ENCODE data around the gene MTFP1.
"Not testable (repeated sequence)": the region's sequence is repeated elsewhere in the genome, so short reads cannot be mapped to it uniquely, and the experiment has no call there.

The MTFP1 gene

DNA sequence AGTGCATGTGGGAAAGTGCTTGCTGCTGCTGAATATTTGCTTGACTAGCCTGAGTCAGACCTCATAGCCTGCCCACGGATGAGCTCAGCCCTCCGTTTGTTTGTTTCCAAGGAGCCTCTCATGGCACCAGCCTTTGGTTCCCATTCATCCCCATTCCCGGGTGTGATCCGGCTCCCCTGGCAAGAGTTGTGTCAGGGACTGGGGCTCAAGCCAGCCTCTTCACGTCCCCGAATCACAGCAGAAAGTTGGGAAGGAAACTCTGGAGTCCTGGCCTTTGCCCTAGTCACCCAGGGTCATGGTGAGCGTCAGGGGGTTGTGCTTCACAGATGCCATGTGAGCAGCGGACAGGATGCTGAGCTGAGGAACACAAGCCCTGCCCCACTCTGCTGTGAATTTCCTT lies 32.4 kb downstream of the MTFP1 start:
- no peak for DNase-seq

DNA sequence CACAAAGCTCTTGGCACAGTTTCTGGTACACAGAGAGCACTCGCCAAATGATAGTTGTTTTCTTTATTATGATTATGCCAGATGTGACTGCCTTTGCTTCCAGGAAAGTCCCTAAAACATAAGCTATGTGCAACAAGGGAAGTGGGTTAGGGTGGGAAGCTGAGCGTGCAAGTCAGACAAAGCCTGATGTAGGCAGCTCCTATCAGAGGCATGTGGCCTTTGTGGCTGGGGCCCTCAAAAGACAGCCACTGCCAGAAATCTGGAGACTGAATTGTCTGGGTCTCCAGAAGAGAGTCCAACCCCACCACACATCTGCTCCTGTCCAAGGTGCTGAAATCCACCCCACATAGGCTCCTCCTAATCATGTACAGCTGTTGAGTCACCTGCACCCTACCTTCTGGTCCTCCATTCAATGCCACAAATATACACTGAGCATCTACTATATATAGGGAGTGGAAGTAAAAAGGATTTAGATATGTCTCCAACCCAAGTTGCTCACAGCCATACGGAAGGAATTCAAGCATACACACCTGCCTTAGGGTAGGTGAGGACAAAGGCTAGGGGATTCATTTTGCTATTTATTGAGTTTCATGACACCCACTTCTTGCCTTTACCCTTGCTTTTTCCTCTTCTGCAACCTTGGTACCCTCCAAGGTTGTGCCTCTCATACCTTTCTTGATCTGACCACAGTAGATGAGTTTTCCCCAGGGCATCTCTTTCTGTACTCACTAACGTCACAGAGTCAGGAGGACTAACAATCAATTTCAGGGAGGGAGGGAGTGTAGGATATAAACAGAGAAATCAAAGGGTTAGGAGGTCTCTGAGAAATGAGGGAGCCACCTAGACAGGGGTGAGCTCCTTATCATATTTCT lies 33.8 kb downstream of the MTFP1 start:
- DNase-seq: no peak

DNA sequence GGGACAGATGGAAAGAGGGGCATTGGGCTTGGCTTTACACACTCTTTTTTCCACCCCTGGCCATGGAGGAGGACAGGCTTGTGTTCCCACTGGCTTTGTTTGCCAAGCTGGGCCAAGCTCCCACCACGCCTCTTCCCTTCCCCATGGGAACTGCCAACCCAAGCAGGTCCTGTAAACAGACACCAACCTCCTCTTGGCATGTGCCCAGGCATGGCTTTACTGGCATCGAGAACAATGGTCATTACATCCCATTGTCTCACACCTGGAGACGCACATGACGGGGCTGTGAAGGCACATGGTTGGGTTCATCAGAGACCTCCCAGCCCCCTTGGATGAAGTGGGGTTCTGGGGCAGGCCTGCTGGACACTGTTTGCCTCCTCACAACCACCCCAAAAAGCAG lies 34.6 kb downstream of the MTFP1 start:
- DNase-seq: no peak

DNA sequence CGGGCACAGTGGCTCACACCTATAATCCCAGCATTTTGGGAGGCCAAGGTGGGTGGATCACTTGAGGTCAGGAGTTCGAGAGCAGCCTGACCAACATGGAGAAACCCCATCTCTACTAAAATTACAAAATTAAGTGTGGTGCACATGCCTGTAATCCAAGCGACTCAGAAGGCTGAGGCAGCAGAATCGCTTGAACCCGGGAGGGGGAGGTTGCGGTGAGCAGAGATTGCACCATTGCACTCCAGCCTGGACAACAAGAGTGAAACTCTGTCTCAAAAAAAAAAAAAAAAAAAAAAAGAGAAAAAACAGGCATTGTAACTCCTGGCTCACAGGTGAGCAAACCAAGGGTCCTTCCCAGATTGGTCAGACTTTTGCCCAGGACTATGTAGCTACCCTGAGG lies 35.0 kb downstream of the MTFP1 start:
- not testable (repeated sequence) for DNase-seq

DNA sequence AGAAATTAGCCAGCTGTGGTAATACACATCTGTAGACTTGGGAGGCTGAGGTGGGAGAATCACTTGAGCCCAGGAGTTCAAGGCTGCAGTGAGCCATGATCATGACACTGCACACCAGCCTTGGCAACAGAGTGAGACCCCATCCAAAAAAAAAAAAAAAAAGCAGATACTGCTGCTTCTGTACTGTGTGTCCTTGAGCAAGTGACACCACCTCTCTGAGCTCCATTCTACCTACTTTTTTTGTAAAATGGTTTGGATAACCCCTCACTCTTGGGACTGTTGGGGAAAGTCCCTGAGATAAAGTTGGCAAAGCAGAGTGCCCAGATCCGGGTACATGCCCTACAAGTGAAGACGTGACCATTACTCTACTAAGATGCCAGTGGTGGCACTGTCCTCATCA lies 43.6 kb downstream of the MTFP1 start:
- no peak for DNase-seq

DNA sequence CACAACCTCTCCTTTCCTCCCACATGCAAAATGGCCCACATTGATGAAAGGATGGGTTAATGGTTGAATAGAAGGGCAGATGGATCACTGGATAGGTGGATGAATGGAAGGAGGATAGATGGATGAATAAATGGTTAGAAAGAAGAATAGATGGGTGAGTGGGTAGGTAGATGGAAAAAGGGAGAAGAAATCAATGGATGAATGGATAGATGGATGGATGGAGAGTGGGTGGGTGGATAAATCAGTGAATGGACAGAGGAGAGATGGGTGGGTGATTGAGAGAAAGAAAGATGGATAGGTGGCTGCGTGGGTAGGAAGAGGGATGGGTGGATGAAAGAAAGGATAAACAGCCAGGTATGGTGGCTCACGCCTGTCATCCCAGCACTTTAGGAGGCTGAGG lies 45.1 kb downstream of the MTFP1 start:
- DNase-seq: no peak

DNA sequence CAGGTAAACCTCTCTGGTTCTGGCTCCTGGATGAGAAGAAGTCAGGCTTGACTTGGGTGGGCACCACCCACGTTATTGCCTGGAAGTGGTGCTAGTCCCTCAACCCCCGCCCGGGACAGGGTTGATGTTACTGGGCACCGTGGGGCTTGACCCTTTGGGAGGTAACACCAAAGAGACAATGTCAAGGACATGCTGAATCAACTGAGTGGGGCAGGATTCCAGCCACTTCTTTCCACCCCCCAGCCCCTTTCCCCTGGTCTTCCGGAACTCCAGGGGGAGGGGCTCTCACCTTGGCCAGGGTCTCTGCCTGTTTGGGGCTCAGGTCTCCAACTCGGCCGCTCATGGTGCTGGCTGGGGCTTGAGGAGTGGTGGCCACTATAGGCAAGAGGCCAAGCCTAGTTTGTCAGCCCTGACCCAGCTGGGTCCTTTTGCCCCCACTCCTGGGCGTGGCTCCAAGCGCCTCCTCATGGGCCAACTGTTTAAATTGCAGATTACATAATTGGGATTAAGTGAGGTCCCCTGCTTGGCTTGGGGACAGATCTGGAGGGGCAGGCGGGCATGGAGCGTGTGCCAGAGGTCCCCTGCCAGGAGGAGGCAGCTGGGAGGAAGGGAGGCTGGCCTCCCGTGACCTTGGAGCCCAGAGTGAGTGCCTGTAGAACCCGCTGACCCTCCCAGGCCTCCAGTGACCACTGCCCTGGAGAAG lies 46.2 kb downstream of the MTFP1 start, which contains the start of gene SEC14L3:
SEC14L3 (minus strand) TSS at position 402 of the 703 bp plus-strand sequence; CDS start at position 343, 59 bp downstream.
- DNase-seq: no peak

DNA sequence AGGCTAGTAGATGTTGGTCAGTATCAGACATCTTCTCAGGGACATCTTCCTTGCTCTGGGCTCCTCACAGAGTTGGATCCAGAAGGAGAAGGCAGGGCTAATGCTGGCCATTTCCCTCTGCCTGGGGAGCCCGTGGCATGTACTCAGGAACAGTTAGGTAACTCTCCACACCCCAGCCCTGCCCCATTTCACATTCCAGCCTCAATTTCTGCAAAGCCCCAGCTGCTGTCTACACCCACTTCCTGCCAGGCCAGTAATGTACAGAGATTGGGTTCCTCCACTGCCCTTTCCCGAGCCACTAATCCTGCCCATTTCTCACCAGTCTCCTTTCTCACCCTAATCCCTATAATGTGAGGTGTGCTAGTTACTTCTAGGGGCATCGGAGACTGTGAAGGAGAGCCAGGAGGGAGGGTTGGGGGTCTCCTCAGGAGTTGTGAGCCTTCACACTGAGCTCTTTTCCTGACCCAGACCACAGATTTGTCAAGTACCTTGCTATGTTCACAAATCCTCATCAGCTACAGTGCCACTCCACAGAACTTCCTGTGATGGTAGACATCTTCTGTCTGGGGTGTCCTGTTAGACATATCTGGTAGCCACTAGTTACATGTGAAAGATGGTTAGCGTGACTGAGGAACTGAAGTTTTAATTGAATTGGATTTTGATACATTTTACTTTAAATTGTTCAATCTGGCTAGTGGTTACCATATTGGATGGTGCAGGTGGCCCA lies 47.6 kb downstream of the MTFP1 start:
- no peak for DNase-seq

DNA sequence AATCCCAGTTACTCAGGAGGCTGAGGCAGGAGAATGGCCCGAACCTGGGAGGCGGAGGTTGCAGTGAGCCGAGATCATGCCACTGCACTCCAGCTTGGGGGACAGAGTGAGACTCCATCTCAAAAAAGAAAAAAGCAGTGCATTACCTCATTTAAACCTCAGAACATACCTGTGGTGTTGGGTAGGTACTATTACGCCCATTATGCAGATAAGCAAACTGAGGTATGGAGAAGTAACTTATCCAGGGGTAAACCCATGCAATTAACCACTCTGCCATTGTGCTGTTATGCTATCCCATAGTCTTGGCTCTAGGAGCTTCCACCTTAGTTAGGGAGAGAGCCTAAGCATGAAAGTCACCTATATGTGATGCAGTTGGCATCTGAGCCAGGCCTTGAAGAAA lies 48.6 kb downstream of the MTFP1 start:
- DNase-seq: no peak

DNA sequence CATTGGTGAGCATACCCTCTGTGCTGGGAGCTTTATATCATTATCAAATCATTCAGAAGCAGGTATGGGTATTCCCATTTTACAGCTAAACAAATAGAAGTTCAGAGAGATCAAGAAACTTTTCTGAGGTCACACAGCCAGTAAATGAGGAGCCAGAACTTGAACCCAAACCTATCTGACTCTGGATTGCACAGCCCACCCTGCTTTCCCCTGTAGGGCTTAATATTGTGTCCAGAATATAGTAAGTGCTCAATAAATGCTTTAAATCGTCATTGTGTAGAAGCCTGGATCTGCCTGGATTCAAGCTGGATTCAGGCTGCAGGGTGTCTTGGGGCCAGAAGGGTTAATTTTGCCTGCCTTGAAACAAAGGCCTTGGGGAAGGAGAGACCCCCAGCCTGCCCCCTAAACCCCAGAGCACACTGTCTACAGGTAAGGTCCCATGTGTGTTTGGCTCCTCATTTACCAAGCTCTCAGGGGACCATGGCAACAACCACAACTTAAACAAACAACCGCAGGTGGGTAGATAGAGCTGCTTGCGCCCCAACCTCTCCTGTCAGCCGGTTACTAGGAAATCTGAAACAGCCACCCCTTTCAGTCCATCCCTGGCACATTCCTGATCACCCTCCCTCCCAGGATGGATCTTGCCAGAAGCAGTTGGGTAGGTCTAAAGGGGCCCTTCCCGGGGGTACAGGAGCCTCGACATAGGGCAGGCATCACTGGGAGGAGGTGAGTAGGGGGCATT lies 49.3 kb downstream of the MTFP1 start:
- peak; percentile 26 to 35 for DNase-seq

Measured in CD4-positive, alpha-beta T cell treated with Interleukin-4 for 1 hour (primary cell).